22Rv1 (cell line): ENCODE results near the gene CREBRF.

Experiments
- CTCF ChIP-seq: fragments of 450-650 bp; IDR thresholded peaks from 2 replicates; pipeline ENCODE4 v1.5.1; 2017; ENCODE audit warnings: mild to moderate bottlenecking
- ZFX ChIP-seq: fragments of 450-650 bp; IDR thresholded peaks from 2 replicates; pipeline ENCODE4 v1.6.1; 2017; ENCODE audit warnings: antibody characterized with exemption, borderline replicate concordance

GRCh38 chr5:173093606-173094005, 37.5 kb downstream of the CREBRF start:
- TF ChIP-seq CTCF (no peak), ZFX (no peak)
